ENCODE data around the gene PARVA.

PARVA gene

GRCh38 chr11:12565406-12565805 is 188.0 kb downstream of the PARVA start:
- DNase-seq = no peak

DNA sequence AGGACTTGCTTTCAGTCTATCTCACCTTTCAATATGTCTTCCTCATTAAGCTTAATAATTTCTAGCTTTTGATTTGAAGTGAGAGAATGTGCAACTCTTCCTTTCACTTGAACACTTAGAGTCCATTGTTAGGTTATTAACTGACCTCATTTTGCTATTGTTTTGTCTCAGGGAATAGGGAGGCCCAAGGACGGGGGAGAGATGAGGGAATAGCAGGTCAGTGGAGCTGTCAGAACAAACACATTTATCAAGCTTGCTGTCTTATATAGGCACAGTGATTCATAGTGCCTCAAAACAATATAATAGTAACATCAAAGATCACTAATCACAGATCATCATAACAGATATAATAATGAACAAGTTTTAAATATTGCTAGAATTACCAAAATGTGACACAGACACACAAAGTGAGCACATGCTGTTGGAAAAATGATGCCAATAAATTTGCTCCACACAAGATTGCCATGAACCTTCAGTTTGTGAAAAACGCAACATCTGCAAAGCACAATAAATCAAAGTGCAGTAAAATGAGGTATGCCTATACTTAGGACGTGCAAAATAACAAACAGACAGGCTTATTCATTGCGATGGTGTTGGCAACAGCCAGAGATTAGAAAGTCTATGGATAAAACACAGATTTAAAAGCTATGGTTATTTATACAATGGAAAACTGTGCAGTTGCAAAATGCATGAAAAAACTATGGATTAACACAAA is 190.5 kb downstream of the PARVA start:
- no peak for DNase-seq

DNA sequence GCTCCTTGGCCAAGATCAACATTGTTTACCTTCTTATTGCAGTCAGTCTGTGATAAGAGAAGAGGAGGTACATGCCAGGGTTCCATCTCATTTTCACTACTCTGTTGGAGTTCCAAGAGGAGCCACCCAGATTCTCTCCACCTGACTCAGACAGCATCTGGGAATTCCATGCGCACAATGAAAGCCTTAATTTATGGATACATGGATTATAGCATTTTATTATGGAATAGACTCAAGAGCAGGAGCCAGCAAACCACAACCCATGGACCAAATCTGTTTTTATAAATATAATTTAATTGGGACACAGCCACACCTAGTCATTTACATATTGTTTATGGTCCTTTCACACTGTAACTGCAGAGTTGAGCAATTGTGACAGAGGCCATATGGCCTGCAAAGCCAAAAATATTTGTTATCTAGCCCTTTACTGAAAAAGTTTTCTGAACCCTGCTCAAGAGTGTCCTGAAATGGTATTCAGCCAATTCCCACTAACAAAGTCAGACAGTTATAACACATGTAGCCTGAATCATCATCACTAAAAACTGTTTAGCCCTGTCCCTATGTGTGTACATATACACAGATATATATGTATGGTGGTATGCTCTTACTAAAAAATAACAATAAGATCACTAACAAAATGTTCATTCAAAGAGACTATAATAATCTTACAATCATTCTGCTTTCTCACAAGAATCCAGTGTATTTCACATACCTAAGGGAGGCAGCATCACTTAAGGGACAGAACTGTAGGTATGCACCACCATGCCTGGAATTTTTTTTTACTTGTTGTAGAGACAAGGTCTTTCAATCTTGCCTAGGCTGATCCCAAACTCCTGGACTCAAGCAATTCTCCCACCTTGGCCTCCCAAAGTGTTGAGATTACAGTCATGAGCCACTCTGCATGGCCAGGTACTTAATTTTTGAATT is 192.4 kb downstream of the PARVA start:
- no peak for DNase-seq

GRCh38 chr11:12573707-12574485 is 196.5 kb downstream of the PARVA start:
- no peak for DNase-seq

DNA sequence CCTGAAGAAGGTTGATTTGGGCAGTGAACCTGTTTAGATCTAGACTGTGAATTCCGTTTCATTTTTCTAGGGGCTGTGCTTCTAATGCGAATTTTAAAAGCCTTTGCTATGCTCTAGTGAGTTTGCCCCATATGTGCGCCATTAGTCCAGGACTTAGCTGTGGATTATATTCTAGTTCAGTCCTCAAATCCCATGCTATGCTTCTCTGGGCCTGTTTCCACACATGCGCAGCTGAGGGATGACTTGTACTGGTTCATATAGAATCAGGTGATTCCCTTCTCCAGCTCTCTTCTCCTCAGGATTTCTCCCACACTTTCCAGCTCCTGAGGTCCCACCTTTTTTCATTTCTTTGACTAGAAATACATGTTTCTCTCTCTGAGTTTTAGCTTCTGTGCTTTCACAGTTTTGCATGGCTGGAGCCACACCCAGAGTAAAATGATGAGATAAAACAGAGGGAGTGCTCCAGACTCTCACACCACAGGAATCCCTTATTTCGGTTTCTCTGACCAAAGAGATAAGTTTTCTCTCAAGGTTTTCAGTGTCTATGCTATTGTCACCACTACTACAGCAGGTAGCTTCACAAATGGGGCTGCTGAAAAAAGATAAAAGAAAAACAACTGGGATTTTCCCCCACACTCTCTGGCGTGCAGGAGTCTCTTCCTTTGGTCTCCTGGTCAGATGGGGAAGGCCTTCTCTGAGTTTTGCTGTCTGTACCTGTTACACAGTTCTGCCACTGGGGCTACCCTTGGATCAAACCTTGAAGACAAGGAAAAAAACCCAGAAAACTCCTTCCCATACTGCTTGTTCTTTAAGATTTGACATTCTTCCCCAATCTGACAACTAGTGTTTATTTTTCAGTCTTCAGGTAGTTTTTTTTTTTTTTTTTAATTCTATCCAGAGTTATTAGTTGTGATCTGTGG is 200.6 kb downstream of the PARVA start:
- no peak for DNase-seq

DNA sequence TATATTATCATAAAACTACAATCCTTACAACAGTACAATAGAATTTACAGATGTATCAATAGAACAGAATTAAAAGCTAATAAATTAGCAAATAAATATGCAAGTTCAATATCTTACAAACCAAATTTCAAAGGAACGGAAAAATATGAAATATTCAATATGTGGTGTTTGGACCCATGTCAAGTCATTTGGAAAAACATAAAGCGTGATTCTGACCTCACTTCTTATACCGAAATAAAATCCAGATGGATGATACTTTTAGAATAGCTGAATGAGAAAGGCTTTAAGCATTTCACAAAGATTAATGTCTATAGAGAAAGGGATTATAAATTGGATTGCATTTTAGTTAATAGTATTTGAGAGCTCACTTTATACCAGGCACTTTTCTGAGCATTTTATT is 204.0 kb downstream of the PARVA start:
- no peak for DNase-seq

GRCh38 chr11:12581923-12582322 is 204.6 kb downstream of the PARVA start:
- no peak for DNase-seq

Data from activated CD4-positive, CD25-positive, alpha-beta regulatory T cell (primary cell).